COLO829 (cell line): Measurements from ENCODE around the gene PCDHGA8.
"Not testable (repeated sequence)": the region's sequence is repeated elsewhere in the genome, so short reads cannot be mapped to it uniquely, and the experiment has no call there.

Experiments used
- DNase-seq: peaks from one replicate; pipeline ENCODE4 v3.0.0; 2012; ENCODE audit warnings: low spot score

The PCDHGA8 gene

GRCh38 chr5:141392429-141393198 lies at the start of gene PCDHGA8:
TSS of gene PCDHGA8 (plus strand) at chr5:141392633. CDS start at chr5:141392814, 181 bp downstream.
- DNase-seq, result no peak

GRCh38 chr5:141342773-141343172 lies 49.7 kb upstream of the PCDHGA8 start:
- no peak for DNase-seq

- DNase-seq, result no peak
Measured at GRCh38 chr5:141343242-141343952, 49.0 kb upstream of the PCDHGA8 start, which contains the start of gene PCDHGA3. TSS of gene PCDHGA3 (plus strand) at chr5:141343829. CDS start at chr5:141344034, 205 bp downstream.

GRCh38 chr5:141343953-141344463 lies 48.4 kb upstream of the PCDHGA8 start:
- no peak for DNase-seq

- DNase-seq, result no peak
Measured at GRCh38 chr5:141345327-141345726, 47.1 kb upstream of the PCDHGA8 start.

GRCh38 chr5:141346017-141346416 lies 46.4 kb upstream of the PCDHGA8 start:
- DNase-seq, result not testable (repeated sequence)

- DNase-seq, result peak; percentile 61
Measured at GRCh38 chr5:141349917-141350619, 42.4 kb upstream of the PCDHGA8 start, which contains the start of gene PCDHGB1. TSS of gene PCDHGB1 (plus strand) at chr5:141350099. CDS start at chr5:141350261, 162 bp downstream.

- no peak for DNase-seq
Measured at GRCh38 chr5:141351591-141351990, 40.8 kb upstream of the PCDHGA8 start.

GRCh38 chr5:141354900-141355469 lies 37.4 kb upstream of the PCDHGA8 start, which contains the start of gene PCDHGA4:
TSS of gene PCDHGA4 (plus strand) at chr5:141355021. CDS start at chr5:141355108, 87 bp downstream.
- DNase-seq, result no peak

GRCh38 chr5:141355641-141356040 lies 36.8 kb upstream of the PCDHGA8 start:
- no peak for DNase-seq

GRCh38 chr5:141356133-141356532 lies 36.3 kb upstream of the PCDHGA8 start:
- DNase-seq, result no peak

GRCh38 chr5:141356950-141357349 lies 35.5 kb upstream of the PCDHGA8 start:
- no peak for DNase-seq

- DNase-seq, result no peak
Measured at GRCh38 chr5:141359790-141360426, 32.5 kb upstream of the PCDHGA8 start, which contains the start of gene PCDHGB2. TSS of gene PCDHGB2 (plus strand) at chr5:141359994. CDS start at chr5:141360136, 142 bp downstream.

GRCh38 chr5:141360685-141361084 lies 31.7 kb upstream of the PCDHGA8 start:
- no peak for DNase-seq

GRCh38 chr5:141362719-141363118 lies 29.7 kb upstream of the PCDHGA8 start:
- DNase-seq, result no peak

GRCh38 chr5:141363952-141364660 lies 28.3 kb upstream of the PCDHGA8 start, which contains the start of gene PCDHGA5:
TSS of gene PCDHGA5 (plus strand) at chr5:141364162. CDS start at chr5:141364331, 169 bp downstream.
- no peak for DNase-seq

- DNase-seq, result no peak
Measured at GRCh38 chr5:141366016-141366896, 26.2 kb upstream of the PCDHGA8 start.

GRCh38 chr5:141369994-141370848 lies 22.2 kb upstream of the PCDHGA8 start, which contains the start of gene PCDHGB3:
TSS of gene PCDHGB3 (plus strand) at chr5:141370242. CDS start at chr5:141370395, 153 bp downstream.
- no peak for DNase-seq
